Right lobe of liver (tissue), 6 donors: ENCODE results near the gene ZSCAN1. TPM values are rescaled to one million over a fixed set of nuclear protein-coding genes. Genes with fewer than 3 reads are reported as not detected.

ENCODE experiments used
- ATAC-seq, 4 donors: fragments of 200-7000 bp; cut with Tn5 transposase; one replicate each; pipeline ENCODE4 v1.9.1; 2020; ENCODE audit warnings: mild to moderate bottlenecking in 4 of 4, moderate library complexity in 4 of 4
- DNase-seq, 3 donors: peaks; one replicate each; pipeline ENCODE4 v3.0.0-alpha.2; 2020
- H3K27ac ChIP-seq, 3 donors: fragments of 200-600 bp; one replicate each; pipeline ENCODE4 v1.8.0; 2022
- H3K27me3 ChIP-seq, 2 donors: fragments of 200-600 bp; one replicate each; pipeline ENCODE4 v1.8.0; 2022
- H3K36me3 ChIP-seq, 4 donors: fragments of 200-600 bp; sonication (generic) in 1 of 4; one replicate each; pipeline versions ENCODE4 v1.5.1 to v1.8.0; 2017 to 2022; ENCODE audit warnings: control low read depth in 1 of 4
- H3K4me1 ChIP-seq, 4 donors: fragments of 200-600 bp; sonication (generic) in 1 of 4; one replicate each; pipeline versions ENCODE4 v1.5.1 to v1.8.0; 2017 to 2022; ENCODE audit warnings: control low read depth in 1 of 4
- H3K4me3 ChIP-seq, 3 donors: fragments of 200-600 bp; one replicate each; pipeline ENCODE4 v1.8.0; 2022
- H3K9me3 ChIP-seq, 4 donors: fragments of 200-600 bp; sonication (generic) in 1 of 4; one replicate each; pipeline versions ENCODE4 v1.5.1 to v1.8.0; 2017 to 2022; ENCODE audit warnings: control low read depth in 1 of 4
- POLR2A ChIP-seq: fragments of 450-650 bp; IDR thresholded peaks from one replicate; pipeline ENCODE4 v1.6.1; 2017; ENCODE audit warnings: antibody characterized with exemption, mild to moderate bottlenecking
- WGBS: methylation state at CpG from one replicate; pipeline ENCODE4 v1.1.6; 2018; ENCODE audit warnings: low coverage, low lambda C conversion rate; ENCODE audit not compliant: insufficient coverage; ENCODE audit errors: missing lambda C conversion rate; 5-methylcytosine and 5-hydroxymethylcytosine counted together
- intact Hi-C, 2 donors: fragments of 100-400 bp; cut with DNase I; formaldehyde crosslinking; loops; one replicate each; pipeline versions ENCODE4 v1.11.2 to v1.14.1; 2022
- total RNA-seq, 6 experiments: library from RNA; depleted of rRNA in 2 of 6; stranded (reverse); fragments of >200 nt in 2 of 6; fragmentation: NEBNext Ultra II Directional in 3 of 6; extraction: Animal tissue kit (Norgen Biotek cat#: 25700) in 3 of 6; gene quantifications; one replicate each; pipeline versions ENCODE4 v1.1.0 to v1.2.4, GENCODE V29; 2016 to 2023
- TF ChIP-seq, protein P1 (sequence below), 4 donors: fragments of 200-600 bp in 3 of 4; fragments of 450-650 bp in 1 of 4; IDR thresholded peaks; one replicate each; pipeline versions ENCODE4 v1.5.1 to v1.8.0; 2016 to 2022; ENCODE audit warnings: antibody characterized with exemption in 4 of 4, mild to moderate bottlenecking in 2 of 4
- donor health status: DM: no; HTN: yes; CAD: no.
- donor health status: DM: no; HTN: no; CAD: no.
- donor health status: DM: no; HTN: no; CAD: no.
- donor health status: DM: no; HTN: yes; CAD: no.
- donor health status: DM: no; HTN: yes; CAD: no.

The ZSCAN1 gene
- total RNA-seq, 6 experiments from 2014 or later: not detected

DNA sequence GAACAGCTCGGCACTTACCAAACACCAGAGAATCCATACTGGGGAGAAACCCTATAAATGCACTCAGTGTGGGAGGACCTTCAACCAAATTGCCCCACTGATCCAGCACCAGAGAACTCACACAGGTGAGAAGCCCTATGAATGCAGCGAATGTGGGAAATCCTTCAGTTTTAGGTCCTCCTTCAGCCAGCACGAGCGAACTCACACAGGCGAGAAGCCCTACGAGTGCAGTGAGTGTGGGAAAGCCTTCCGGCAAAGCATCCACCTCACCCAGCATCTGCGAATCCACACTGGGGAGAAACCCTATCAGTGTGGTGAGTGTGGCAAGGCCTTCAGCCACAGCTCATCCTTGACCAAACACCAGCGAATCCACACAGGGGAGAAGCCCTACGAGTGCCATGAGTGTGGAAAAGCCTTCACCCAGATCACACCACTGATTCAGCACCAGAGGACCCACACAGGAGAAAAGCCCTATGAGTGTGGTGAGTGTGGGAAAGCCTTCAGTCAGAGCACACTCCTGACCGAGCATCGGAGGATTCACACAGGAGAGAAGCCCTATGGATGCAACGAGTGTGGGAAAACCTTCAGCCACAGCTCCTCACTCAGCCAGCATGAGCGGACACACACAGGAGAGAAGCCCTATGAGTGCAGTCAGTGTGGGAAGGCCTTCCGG lies 33.6 kb downstream of the ZSCAN1 start:
- ATAC-seq (no peak), DNase-seq (no peak)
- TF ChIP-seq, protein P1, sequence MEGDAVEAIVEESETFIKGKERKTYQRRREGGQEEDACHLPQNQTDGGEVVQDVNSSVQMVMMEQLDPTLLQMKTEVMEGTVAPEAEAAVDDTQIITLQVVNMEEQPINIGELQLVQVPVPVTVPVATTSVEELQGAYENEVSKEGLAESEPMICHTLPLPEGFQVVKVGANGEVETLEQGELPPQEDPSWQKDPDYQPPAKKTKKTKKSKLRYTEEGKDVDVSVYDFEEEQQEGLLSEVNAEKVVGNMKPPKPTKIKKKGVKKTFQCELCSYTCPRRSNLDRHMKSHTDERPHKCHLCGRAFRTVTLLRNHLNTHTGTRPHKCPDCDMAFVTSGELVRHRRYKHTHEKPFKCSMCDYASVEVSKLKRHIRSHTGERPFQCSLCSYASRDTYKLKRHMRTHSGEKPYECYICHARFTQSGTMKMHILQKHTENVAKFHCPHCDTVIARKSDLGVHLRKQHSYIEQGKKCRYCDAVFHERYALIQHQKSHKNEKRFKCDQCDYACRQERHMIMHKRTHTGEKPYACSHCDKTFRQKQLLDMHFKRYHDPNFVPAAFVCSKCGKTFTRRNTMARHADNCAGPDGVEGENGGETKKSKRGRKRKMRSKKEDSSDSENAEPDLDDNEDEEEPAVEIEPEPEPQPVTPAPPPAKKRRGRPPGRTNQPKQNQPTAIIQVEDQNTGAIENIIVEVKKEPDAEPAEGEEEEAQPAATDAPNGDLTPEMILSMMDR (IDR thresholded peaks at IDR 0.05): no peak
- no peak for TF ChIP-seq POLR2A
- Histone ChIP-seq H3K27ac (no peak overlapping the region), H3K4me3 (no peak overlapping the region), H3K9me3 (peaks cover 0 to 40% (median 11%) of the 10 kb centered on the region in 4 donors), H3K4me1 (no peaks in the 10 kb centered on the region), H3K36me3 (no peaks in the 10 kb centered on the region), H3K27me3 (no peaks in the 10 kb centered on the region)
- intact Hi-C loops: no loop called here
- no CpG with 5 or more reads among the region's 15 CpGs for WGBS

DNA sequence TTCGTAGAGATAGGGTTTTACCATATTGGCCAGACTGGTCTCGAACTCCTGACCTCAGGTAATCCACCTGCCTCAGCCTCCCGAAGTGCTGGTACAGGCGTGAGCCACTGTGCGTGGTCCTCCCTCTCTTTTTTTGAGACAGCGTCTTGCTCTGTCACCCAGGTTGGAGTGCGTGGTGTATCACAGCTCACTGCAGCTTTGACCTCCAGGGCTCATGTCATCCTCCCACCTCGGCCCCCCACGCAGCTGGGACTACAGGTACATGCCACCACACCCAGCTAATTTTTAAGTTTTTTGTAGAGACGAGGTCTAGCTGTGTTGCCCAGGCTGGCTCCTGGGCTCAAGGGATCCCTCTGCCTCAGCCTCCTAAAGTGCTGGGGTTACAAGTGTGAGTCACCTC lies 46.0 kb downstream of the ZSCAN1 start:
- DNase-seq: no peak
- 85% methylated on average over 8 of the region's 10 CpGs for WGBS
- Histone ChIP-seq H3K27me3 (no peaks in the 10 kb centered on the region), H3K4me3 (no peak overlapping the region), H3K27ac (no peak overlapping the region), H3K4me1 (no peaks in the 10 kb centered on the region), H3K36me3 (peaks cover 0 to 3% (median 0%) of the 10 kb centered on the region in 4 donors), H3K9me3 (peaks cover 0 to 3% (median 0%) of the 10 kb centered on the region in 4 donors)
- no peak for ATAC-seq
- intact Hi-C loops: no loop called here
- TF ChIP-seq, protein P1 (IDR thresholded peaks at IDR 0.05): no peak
- TF ChIP-seq POLR2A: no peak

DNA sequence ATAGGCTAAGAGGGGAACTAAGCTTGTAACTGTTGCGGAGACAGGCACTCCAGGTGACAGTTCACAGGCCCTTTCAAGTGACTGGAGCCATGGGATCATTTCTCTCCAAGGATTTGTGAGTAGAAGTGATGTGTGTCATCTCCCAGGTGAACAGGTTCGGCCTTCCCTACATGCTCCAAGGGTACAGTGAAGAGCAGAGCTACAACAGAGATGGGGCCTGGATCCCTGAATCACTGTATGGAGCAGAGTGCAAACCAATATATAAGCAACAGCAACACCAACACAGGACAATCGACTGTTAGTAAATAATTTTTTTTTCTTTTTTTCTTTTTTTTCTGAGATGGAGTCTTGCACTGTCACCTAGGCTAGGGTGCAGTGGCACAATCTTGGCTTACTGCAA lies 49.2 kb downstream of the ZSCAN1 start:
- H3K36me3 ChIP-seq: peaks cover 0 to 3% (median 0%) of the 10 kb centered on the region in 4 donors
- TF ChIP-seq, protein P1 (IDR thresholded peaks at IDR 0.05): no peak
- no peak for ATAC-seq

DNA sequence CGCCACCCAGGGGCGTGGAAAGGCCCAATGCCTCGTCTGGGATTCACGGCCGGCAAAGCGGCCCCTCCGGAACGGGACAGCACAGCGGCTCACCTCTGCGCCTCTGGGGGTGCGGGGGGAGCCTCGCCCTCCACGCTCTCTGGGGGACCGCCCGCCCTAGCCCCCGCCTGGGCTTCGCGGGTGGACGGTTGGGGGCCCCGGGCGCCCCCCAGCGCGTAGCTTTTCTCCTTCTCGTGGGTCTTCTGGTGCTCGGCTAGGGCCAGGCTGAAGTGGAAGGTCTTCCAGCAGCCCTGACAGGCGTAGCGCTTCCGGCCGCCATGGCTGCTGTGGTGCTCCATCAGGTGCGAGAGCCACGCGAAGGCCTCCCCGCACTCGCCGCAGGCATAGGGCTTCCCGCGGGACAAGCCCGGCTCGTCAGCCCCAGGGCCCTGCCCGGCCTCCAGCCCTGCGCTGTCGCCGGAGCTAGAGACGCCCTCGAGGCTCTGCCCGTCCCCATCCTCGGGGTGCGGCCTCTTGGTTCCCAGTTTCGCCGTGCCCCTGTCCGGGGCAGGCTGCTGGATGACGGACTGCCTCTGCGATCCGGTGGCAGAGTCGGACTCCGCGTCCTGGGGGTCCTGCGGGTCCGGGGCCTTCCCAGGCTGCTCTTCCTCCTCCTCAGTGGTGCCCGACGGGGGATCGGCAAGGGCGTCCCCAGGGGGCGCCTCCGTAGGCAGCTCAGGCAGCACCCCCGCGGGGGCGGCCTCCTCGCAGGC lies 50.9 kb downstream of the ZSCAN1 start:
- Histone ChIP-seq H3K27ac (no peak overlapping the region), H3K9me3 (peaks cover 0 to 3% (median 0%) of the 10 kb centered on the region in 4 donors), H3K4me1 (no peaks in the 10 kb centered on the region), H3K4me3 (no peak overlapping the region), H3K36me3 (peaks cover 0 to 3% (median 0%) of the 10 kb centered on the region in 4 donors), H3K27me3 (no peaks in the 10 kb centered on the region)
- no peak for TF ChIP-seq POLR2A
- TF ChIP-seq, protein P1 (IDR thresholded peaks at IDR 0.05): no peak
- intact Hi-C loops: no loop called here
- ATAC-seq (peak in 1 of 4 donors; percentile 12), DNase-seq (no peak)
- 100% methylated on average over 4 of the region's 69 CpGs for WGBS

More for the DNA sequence above, 49.2 kb downstream of the ZSCAN1 start:
- no peak overlapping the region for H3K4me3 ChIP-seq
- intact Hi-C loops: no loop called here
- H3K27me3 ChIP-seq: no peaks in the 10 kb centered on the region
- H3K9me3 ChIP-seq: peaks cover 0 to 3% (median 0%) of the 10 kb centered on the region in 4 donors
- H3K27ac ChIP-seq: no peak overlapping the region
- no peak for DNase-seq
- 92% methylated on average over 2 of the region's 3 CpGs for WGBS
- H3K4me1 ChIP-seq: no peaks in the 10 kb centered on the region
